NT2/D1 (cell line): ENCODE data around the gene SLC36A2.
"Not testable (repeated sequence)": the region's sequence is repeated elsewhere in the genome, so short reads cannot be mapped to it uniquely, and the experiment has no call there.

ENCODE experiments used
- DNase-seq: peaks from one replicate; pipeline ENCODE4 v3.0.0-alpha.2; 2011; ENCODE audit warnings: low read depth, low spot score
- H3K27me3 ChIP-seq: 2 replicates; pipeline ENCODE4 v1.6.0; 2011; ENCODE audit warnings: mild to moderate bottlenecking; ENCODE audit not compliant: insufficient read length, insufficient read depth
- H3K36me3 ChIP-seq: 2 replicates; pipeline ENCODE4 v1.6.1; 2011; ENCODE audit warnings: mild to moderate bottlenecking, low read length, mixed read lengths; ENCODE audit not compliant: insufficient read depth, insufficient read length
- H3K4me1 ChIP-seq: 2 replicates; pipeline ENCODE4 v1.5.1; 2011; ENCODE audit not compliant: insufficient read depth, insufficient read length
- H3K4me3 ChIP-seq: 2 replicates; pipeline ENCODE4 v1.5.1; 2011; ENCODE audit warnings: low read depth; ENCODE audit not compliant: insufficient read length
- H3K9ac ChIP-seq: 2 replicates; pipeline ENCODE4 v1.6.0; 2011; ENCODE audit warnings: low read depth; ENCODE audit not compliant: insufficient read length
- H3K9me3 ChIP-seq: 2 replicates; pipeline ENCODE4 v1.5.1; 2011; ENCODE audit warnings: mild to moderate bottlenecking, low read length; ENCODE audit not compliant: insufficient read depth
- SUZ12 ChIP-seq: IDR thresholded peaks from 2 replicates; pipeline ENCODE4 v1.6.1; 2011; ENCODE audit not compliant: insufficient read length, insufficient read depth; ENCODE audit errors: extremely low read depth
- YY1 ChIP-seq: IDR thresholded peaks from 2 replicates; pipeline ENCODE4 v1.6.1; 2011; ENCODE audit not compliant: insufficient read length, insufficient read depth
- ZNF274 ChIP-seq: IDR thresholded peaks from 2 replicates; pipeline ENCODE4 v1.6.1; 2011; ENCODE audit warnings: mild to moderate bottlenecking, low read depth, low read length

SLC36A2 gene

GRCh38 chr5:151313357-151313756 is 34.0 kb downstream of the SLC36A2 start:
- H3K9me3 ChIP-seq = no peaks in the 10 kb centered on the region
- no peak for DNase-seq
- TF ChIP-seq YY1 (no peak), ZNF274 (no peak), SUZ12 (no peak)
- H3K36me3 ChIP-seq = no peaks in the 10 kb centered on the region
- no peaks in the 10 kb centered on the region for H3K4me1 ChIP-seq
- no peaks in the 10 kb centered on the region for H3K27me3 ChIP-seq
- H3K9ac ChIP-seq = no peak overlapping the region
- H3K4me3 ChIP-seq = no peak overlapping the region

GRCh38 chr5:151312756-151313324 is 34.5 kb downstream of the SLC36A2 start:
- H3K4me1 ChIP-seq = no peaks in the 10 kb centered on the region
- H3K9me3 ChIP-seq = no peaks in the 10 kb centered on the region
- TF ChIP-seq YY1 (no peak), ZNF274 (no peak), SUZ12 (no peak)
- no peak overlapping the region for H3K9ac ChIP-seq
- no peak overlapping the region for H3K4me3 ChIP-seq
- H3K27me3 ChIP-seq = no peaks in the 10 kb centered on the region
- no peaks in the 10 kb centered on the region for H3K36me3 ChIP-seq
- DNase-seq = no peak

DNA sequence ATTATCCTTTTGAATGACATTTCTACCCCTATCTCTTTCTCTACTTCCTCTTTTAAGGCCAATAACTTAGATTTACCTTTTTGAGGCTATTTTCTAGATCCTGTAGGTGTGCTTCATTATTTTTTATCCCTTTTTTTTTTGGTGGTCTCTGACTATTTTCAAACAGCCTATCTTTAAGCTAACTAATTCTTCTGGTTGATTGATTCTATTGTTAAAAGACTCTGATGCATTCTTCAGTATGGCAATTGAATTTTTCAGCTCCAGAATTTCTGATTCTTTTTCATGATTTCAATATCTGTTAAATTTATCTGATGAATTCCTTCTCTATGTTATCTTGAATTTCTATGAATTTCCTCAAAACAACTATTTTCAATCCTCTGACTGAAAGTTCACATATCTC is 36.4 kb downstream of the SLC36A2 start:
- no peak for DNase-seq
- Histone ChIP-seq H3K9me3 (no peaks in the 10 kb centered on the region), H3K9ac (no peak overlapping the region), H3K27me3 (no peaks in the 10 kb centered on the region), H3K4me3 (no peak overlapping the region), H3K36me3 (no peaks in the 10 kb centered on the region), H3K4me1 (no peaks in the 10 kb centered on the region)
- no peak for TF ChIP-seq YY1
- no peak for TF ChIP-seq SUZ12
- TF ChIP-seq ZNF274 = no peak

GRCh38 chr5:151309821-151310220 is 37.5 kb downstream of the SLC36A2 start:
- H3K36me3 ChIP-seq, H3K9me3 ChIP-seq, H3K27me3 ChIP-seq, H3K4me1 ChIP-seq, H3K9ac ChIP-seq, DNase-seq, H3K4me3 ChIP-seq: not testable (repeated sequence)

GRCh38 chr5:151309266-151309665 is 38.1 kb downstream of the SLC36A2 start:
- not testable (repeated sequence) for H3K36me3 ChIP-seq, H3K9ac ChIP-seq, H3K4me1 ChIP-seq, DNase-seq, H3K4me3 ChIP-seq, H3K9me3 ChIP-seq, H3K27me3 ChIP-seq

- Histone ChIP-seq H3K4me3 (no peak within 1 kb of the TSS), H3K9me3 (no peaks in the 10 kb centered on the region), H3K36me3 (no peaks in the 10 kb centered on the region), H3K27me3 (no peaks in the 10 kb centered on the region), H3K4me1 (no peaks in the 10 kb centered on the region), H3K9ac (no peak within 1 kb of the TSS)
- TF ChIP-seq ZNF274 = no peak
- no peak for TF ChIP-seq SUZ12
- no peak for TF ChIP-seq YY1
- DNase-seq = no peak
Measured at GRCh38 chr5:151303666-151304065, 43.7 kb downstream of the SLC36A2 start, which contains the start of gene SLC36A3. TSS of gene SLC36A3 (minus strand) at chr5:151303766. CDS start at chr5:151303354, 412 bp downstream.

DNA sequence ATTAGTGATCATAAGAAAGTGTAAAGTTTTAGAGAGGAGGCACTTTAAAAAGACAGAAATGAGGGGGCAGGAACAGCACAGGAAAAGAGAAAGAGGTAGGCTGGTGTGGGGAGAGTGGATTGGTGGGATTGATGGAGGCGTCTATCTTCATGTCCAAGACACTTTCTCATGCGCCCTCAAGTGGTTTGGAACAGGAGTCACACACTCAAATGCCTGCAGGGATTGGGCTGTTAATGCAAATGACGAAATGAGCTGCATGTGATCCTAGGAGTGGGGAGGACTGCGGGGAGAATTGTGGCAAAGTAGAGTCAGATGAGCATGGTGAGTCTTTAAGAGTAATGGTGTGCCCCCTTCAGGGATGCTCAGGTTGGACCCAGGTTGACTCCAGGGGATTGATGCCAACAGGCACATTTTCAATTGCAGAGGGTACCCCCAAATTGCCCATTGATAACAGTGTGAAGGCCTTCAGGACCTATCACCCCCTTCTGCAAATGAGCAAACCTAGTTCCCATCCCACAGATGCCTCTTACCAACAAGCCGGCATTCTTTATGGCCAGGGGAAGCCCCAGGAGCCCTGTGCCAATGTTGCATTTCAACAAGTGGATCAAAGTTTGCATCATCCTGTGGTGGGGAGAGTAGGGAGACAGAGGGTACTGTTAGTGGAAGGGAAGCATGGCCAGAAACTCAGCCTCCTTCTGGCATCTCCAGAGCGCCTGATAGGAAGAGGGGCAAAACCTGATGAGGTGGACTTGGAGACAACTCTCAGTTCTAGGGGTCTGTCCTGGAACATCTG is 49.1 kb downstream of the SLC36A2 start:
- Histone ChIP-seq H3K4me1 (no peaks in the 10 kb centered on the region), H3K4me3 (no peak overlapping the region), H3K9me3 (no peaks in the 10 kb centered on the region), H3K9ac (no peak overlapping the region), H3K36me3 (no peaks in the 10 kb centered on the region), H3K27me3 (no peaks in the 10 kb centered on the region)
- TF ChIP-seq ZNF274 (no peak), YY1 (no peak), SUZ12 (no peak)
- DNase-seq = no peak

GRCh38 chr5:151296974-151297373 is 50.4 kb downstream of the SLC36A2 start:
- no peak for DNase-seq
- Histone ChIP-seq H3K4me1 (no peaks in the 10 kb centered on the region), H3K4me3 (no peak overlapping the region), H3K27me3 (no peaks in the 10 kb centered on the region), H3K9ac (no peak overlapping the region), H3K9me3 (no peaks in the 10 kb centered on the region), H3K36me3 (no peaks in the 10 kb centered on the region)
- no peak for TF ChIP-seq YY1
- TF ChIP-seq ZNF274 = no peak
- TF ChIP-seq SUZ12 = no peak
